Activated naive CD4-positive, alpha-beta T cell treated with Interleukin-2 at 50 U/mL for 16 hours (primary cell): ENCODE data around the gene SPATA25.
"Not testable (repeated sequence)": the region's sequence is repeated elsewhere in the genome, so short reads cannot be mapped to it uniquely, and the experiment has no call there.

Source experiments
- DNase-seq: peaks from one replicate; pipeline ENCODE4 v3.0.0-alpha.2; 2020

Gene SPATA25

GRCh38 chr20:45892828-45893500 lies 5.5 kb upstream of the SPATA25 start:
- peak; percentile 45 for DNase-seq

DNA sequence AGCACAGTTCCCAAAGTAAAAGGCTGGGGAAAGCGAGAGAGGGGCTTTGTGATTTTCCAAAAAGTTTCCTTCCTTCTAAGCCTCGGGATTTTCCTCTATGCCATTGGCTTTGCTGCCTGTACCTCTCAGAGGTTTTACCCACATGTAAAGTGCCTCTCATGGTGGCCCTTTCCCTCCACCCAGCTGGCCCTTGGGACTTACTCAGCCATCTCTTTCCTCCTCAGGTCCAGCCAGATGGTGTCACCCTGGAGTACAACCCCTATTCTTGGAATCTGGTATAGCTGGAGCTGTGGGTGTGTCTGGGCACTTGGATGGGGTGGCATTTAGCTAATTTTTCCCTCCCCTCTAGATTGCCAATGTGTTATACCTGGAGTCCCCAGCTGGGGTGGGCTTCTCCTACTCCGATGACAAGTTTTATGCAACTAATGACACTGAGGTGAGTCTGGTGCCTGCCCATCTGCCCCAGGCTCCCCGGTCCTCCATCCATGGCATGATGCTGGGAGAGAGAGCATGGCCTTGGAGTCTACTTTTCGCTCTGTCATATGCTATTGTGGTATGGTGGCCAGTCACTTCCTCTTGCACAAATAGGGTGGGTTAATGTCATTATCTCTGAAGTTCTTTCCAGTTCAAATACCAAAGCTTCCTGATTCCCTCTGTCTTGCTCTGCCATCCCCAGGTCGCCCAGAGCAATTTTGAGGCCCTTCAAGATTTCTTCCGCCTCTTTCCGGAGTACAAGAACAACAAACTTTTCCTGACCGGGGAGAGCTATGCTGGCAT lies 4.8 kb upstream of the SPATA25 start:
- no peak for DNase-seq

DNA sequence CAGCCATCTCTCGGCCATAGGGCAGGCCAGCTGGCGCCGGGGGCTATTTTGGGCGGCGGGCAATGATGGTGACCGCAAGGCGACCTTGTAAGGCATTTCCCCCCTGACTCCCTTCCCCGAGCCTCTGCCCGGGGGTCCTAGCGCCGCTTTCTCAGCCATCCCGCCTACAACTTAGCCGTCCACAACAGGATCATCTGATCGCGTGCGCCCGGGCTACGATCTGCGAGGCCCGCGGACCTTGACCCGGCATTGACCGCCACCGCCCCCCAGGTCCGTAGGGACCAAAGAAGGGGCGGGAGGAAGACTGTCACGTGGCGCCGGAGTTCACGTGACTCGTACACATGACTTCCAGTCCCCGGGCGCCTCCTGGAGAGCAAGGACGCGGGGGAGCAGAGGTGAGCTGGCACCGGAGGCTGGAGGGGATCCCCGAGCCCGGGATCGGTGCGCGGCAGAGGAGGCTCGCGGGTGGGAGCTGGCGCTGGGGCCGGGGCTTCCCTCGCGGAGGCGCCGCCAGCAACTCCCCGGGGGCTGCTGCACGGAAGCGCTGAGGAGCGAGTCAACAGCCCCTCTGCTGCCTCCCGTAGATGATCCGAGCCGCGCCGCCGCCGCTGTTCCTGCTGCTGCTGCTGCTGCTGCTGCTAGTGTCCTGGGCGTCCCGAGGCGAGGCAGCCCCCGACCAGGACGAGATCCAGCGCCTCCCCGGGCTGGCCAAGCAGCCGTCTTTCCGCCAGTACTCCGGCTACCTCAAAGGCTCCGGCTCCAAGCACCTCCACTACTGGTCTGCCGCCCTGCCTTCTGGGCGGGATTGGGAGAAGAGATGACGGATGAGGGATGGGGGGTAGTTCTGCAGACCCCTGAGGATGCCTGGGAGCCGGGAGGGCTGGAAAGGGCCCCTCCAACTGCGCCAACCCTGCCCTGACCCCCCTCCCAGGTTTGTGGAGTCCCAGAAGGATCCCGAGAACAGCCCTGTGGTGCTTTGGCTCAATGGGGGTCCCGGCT lies 3.9 kb upstream of the SPATA25 start, which contains the start of the genes CTSA and NEURL2:
CTSA (plus strand) TSS at position 351 of the 999 bp plus-strand sequence; CDS start at position 585, 234 bp downstream.
NEURL2 (minus strand) TSS at position 224 of the 999 bp plus-strand sequence; CDS start at position 7, 217 bp downstream.
- peak; percentile 87 for DNase-seq

DNA sequence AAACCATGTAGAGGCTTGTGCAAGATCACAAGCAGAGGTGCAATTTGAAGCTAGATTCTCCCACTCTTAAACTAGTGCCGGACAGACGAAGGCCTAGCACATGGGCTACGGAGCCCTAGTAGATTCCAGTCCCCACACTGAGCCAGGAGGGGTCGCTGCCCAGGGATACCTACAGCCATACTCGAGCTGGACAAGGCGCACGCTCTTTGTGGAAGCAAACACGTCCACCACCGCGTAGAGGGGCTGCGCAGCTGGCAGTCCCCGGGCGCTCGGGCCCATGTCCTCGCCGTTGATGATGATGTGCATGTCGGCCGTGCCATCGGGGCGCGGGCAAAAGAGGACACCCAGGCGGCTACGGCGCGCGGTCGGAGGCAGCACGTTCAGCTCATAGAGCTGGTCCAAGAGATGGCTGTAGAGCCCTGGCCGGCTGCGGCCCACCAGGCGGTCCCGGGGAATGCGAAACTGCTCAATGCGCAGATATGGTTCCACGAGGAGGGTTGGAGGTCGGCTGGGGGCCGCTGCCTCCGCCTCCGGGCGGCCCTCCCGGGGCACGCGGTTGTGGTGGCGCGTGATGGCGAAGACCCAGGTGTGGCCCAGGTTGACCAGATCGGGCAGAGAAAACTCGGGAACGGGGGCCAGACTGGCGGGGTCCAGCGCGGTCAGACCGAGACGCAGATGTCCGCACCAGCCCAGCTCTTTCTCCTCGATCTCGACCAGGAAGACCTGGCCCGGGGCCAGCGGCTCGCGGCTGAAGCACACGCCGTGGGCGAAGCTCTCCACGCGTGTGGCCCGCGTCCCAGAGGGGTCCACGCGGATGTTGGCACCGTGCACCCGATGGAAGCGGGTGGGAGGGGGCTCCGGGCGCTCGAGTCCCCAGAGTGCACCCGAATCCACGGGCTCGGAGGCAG lies 2.9 kb upstream of the SPATA25 start:
- DNase-seq, result peak; percentile 47

DNA sequence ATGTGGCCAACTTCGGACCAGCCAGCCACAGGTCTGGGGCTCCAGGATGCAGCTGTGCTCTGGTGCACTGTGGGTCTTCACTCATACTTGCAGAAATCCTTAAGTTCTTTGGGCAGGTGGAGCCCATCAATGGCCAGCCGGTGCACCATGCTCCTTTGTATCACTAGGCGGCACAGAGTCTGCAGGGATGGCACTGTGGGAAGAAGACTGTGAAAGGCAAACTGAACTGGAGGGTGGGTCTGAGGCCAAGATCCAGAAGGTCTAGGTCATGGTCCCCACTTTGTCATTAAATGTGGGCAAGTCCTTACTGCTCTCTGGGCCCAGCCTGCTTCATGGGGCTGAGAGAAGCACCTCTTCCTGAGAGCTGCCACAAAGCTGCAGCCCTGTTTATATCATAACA lies 1.3 kb upstream of the SPATA25 start:
- no peak for DNase-seq

DNA sequence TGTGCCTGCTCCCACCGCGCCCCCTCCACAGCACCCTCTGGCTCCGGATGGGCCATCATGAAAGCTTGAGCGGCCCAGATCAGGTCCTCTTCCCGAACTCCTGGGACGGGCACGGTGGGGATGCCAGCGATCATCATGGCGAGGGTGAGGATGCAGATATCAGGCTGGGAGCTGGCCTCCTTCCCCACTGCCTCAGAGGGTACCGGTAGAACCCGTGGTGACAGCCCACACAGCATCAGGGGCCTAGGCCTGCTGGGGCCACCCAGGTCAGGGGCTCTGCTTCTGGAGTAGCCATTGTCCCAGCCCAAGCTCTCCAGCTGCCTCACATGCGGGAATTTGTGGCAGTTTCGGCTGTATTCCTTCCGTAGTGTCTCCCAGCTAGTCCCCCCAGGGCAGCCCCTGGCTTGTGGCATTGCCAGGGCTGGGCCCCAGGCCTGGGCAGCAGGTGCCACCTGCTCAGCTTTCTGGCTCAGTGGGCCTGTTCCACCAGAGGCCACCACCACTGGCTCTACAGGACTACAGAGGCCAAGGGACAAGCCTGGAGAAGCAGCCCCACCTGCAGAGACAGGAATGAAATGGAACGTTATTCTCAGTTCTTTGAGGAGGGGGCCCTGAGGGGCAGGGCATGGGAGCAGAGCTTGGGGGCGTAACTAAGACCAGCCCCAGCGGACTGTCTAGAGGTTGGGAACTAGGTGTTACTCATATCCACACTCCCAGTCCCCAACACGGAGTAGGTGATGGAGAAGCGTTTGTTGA lies 654 bp downstream of the SPATA25 start:
- DNase-seq, result no peak

GRCh38 chr20:45883100-45883469 lies 4.3 kb downstream of the SPATA25 start:
- no peak for DNase-seq

DNA sequence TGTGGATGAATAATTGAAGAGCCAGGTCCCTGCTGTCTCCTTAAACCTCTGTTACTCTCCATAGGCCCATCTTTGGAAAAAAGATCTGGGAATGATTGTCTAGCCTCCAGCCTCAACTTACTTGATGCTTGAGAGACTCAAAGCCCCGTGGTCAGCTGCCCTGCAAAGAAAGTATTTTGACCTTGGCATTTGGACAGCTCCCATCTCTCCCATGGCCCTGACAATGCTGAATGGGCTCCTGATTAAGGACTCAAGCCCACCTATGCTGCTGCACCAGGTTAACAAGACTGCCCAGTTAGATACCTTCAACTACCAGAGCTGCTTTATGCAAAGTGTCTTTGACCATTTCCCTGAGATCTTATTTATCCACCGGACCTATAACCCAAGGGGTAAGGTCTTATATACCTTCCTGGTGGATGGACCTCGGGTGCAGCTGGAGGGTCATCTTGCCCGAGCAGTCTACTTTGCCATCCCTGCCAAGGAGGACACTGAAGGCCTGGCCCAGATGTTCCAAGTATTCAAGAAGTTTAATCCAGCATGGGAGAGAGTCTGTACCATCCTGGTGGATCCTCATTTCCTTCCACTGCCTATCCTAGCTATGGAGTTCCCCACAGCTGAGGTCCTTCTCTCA lies 4.8 kb downstream of the SPATA25 start:
- no peak for DNase-seq

DNA sequence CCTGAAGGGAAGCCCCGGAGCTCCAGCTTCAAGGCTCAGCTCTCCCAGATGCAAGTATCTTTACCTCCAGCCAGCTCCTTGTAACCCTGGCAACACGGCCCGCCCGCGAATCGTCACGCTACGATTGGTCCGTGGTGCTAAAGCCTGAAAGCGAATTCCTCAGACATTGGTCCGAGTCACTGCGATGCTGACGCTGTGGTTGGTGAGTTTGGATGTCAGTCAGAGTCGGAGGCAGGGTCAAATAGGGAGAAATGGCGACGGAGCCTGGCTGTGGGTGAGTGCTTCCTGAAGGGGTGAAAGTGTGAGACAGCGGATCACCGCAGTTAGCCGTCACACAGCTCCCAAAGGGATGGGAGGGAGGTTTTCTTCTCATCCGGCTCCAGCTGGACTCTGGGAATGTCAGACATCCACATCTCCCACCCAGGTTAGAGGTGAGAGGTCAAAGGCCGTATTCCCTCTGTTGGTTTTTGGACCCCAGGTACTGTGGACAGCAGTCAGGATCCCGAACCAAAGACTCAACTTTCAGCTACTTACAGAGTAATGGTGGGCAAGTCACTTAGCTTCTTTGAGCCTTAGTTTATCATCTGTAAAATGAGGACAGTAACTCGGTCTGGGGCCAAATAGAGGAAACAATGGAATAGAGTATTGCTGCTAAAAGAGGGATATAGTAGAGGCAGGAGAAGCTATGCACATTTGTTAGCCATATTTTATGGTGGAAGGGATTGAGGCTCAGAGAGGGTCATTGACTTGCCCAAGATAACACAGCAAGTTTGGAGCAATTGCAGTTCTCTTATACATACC lies 6.2 kb downstream of the SPATA25 start, which contains the start of gene ZSWIM1:
ZSWIM1 (plus strand) TSS at position 240 of the 801 bp plus-strand sequence. CDS start 1,366 bp downstream, outside the sequence.
- DNase-seq, result peak; percentile 99

GRCh38 chr20:45878076-45878761 lies 9.2 kb downstream of the SPATA25 start:
- DNase-seq, result no peak

DNA sequence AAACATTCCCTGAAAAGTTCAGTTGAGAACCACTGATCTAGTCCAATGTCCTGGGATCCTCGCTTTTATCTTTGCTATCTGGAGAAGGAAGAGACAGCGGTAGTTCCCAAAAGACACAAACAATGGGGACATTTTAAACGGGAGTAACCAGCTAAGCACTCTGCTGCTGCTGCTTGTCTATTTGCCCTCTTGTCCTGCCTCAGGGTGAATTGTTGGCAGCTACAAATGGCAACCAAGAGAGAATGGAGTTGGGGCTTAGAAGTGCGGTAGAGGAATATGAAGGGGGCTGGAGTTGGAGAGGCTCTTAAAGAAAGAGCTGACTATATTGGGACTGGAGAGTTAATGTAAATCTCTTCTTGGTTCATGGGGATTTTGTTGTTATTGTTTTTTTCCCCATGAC lies 12.8 kb downstream of the SPATA25 start:
- DNase-seq, result no peak

DNA sequence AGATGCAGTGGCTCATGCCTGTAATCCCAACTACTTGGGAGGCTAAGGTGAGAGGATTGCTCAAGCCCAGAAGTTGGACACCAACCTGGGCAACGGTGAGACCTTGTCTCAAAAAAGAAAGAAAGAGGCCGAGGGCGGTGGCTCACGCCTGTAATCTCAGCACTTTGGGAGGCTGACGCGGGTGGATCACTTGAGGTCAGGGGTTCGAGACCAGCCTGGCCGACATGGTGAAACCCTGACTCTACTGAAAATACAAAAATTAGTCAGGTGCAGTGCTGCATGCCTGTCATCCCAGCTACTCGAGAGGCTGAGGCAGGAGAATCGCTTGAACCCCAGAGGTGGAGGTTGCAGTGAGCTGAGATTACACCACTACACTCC lies 13.3 kb downstream of the SPATA25 start:
- not testable (repeated sequence) for DNase-seq

DNA sequence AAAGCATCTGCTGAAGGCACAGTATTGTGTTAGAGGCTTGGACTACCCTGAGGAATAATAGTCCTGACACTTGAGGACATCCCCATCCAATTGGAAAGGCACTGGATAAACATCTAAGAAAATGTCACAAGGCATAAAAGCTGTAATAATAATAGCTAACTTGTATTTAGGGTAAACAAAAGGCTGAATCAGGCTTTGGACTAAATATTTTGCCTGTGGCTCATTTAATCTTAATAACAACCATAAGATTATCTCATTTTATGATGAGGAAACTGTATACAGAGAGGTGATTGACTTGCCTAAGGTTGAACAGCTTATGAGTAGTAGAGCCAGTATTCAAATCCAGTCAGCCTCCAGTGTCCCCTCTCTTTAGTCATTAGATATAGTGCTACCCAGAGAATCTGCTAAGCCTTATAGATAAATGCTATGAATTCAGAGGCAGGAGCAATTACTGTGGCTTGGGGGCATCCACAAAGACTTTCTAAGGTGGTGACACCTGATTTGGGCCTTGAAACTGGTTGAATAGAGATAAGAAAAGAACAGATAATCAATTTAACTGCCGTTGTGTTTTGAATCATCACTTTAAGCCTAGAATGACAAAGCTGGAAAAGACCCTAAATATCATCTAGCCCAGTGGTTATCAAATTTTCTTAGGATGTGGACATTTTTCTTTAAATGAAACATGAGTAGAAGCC lies 13.9 kb downstream of the SPATA25 start:
- DNase-seq, result no peak

DNA sequence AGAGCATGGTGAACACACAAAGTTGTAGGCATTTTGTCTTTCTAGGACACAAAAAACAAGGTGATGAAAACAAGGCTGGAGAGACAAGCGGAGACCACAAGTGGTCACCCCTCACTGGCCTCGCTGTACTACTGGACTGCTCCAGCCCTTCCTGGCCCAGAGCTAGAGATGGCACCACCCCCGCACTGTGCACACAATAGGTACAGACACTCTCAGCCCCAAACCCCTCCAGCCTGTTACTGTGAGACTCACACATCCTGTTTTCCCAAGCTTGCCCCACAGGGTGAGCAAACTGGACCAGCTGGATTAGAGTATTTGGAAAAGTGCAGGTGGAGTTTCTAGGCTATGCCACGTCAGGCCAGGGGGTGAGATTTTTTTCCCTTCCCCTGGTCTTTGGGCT lies 14.8 kb downstream of the SPATA25 start:
- no peak for DNase-seq

DNA sequence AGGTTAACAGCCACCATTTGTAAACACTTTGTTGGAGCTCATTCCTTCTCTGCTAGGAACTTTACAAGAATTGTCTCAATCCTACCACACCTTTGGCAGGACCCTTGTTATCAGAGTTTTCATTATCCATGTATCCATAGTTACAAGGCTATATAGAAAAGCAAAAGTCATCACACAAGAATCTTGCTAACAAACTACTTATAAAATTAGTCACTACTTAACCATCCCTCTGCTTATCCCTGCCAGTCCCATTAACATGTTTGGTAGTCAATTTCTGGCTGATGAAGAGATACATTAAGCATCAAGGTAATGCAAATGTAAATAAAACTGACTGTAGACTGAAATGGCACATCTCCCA lies 19.6 kb downstream of the SPATA25 start:
- no peak for DNase-seq

DNA sequence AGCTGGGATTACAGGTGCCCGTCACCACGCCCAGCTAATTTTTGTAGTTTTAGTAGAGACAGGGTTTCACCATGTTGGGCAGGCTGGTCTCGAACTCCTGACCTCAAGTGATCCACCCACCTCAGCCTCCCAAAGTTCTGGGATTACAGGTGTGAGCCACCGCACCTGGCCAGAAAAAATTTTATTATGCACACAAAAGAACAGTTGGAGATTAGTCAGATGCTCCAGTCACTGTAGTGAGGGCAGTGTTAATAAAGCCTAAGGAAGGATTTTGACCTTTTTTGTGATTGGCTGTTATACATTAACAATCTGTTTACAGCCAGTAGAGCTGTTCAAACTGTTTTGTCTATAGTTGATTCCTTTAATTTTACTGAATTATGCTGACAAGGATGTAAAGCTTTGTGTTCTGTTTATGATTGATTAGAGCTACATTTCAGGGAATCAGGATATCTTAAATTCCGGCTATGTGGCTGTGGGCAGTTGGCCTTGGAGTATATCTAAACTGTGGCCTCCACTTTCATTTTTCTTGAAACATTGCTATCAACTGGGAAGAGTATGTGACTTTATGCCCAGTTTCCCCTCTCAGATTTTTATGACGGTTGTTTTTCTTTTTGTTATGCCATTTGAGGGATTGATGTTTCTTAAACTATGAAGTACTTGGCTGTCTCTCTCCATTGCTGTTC lies 20.1 kb downstream of the SPATA25 start:
- no peak for DNase-seq

DNA sequence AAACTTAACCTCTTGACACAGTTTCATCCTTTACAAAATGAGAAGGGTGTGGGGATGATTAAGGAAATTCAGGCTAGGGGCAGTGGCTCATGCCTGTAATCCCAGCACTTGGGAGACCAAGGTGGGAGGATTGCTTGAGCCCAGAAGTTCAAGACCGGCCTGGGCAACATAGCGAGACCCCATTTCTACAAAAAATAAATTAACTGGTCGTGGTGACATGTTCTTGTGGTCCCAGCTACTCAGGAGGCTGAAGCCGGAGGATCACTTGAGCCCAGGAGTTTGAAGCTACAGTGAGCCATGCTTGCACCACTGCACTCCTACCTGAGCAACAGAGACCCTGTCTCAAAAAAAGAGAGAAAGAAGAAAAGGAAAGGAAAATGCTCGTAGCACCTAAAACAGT lies 21.0 kb downstream of the SPATA25 start:
- no peak for DNase-seq
